Activated naive CD8-positive, alpha-beta T cell treated with anti-CD3 and anti-CD28 coated beads, Interleukin-2, amount 10 ng/mL, durations not matched to agents 7 days and 5 days (primary cell): Measurements from ENCODE around the gene SAMD4A. TPM values are rescaled to one million over a fixed set of nuclear protein-coding genes. Genes with fewer than 3 reads are reported as not detected.
A peak's percentile ranks its signal among the peaks of the same experiment; 100 is the strongest.

Source experiments
- ATAC-seq: fragments of 150-1000 bp; cut with Tn5 transposase; one replicate; pipeline ENCODE4 v1.10.0; 2021; ENCODE audit warnings: low read depth, moderate library complexity
- POLR2A ChIA-PET: fragments of 350-600 bp; sonication (Branson Sonifier 250); formaldehyde crosslinking; loops from one replicate; lab custom pipeline; 2021; ENCODE audit warnings: antibody characterized with exemption; lab: Charles Lee
- DNase-seq: peaks from one replicate; pipeline ENCODE4 v3.0.0; 2021
- H3K27ac Mint-ChIP-seq: one replicate; pipeline ENCODE4 v1.8.0; 2022; ENCODE audit warnings: mild to moderate bottlenecking, mixed read lengths
- H3K27me3 Mint-ChIP-seq: one replicate; pipeline ENCODE4 v1.8.0; 2022; ENCODE audit warnings: mild to moderate bottlenecking, moderate library complexity, mixed read lengths
- H3K36me3 Mint-ChIP-seq: one replicate; pipeline ENCODE4 v1.8.0; 2021; ENCODE audit warnings: mild to moderate bottlenecking, mixed read lengths
- H3K4me1 Mint-ChIP-seq: one replicate; pipeline ENCODE4 v1.8.0; 2021; ENCODE audit warnings: mixed read lengths
- H3K4me3 Mint-ChIP-seq: one replicate; pipeline ENCODE4 v1.8.0; 2022; ENCODE audit warnings: mild to moderate bottlenecking, moderate library complexity, mixed read lengths
- H3K9me3 Mint-ChIP-seq: one replicate; pipeline ENCODE4 v1.8.0; 2021; ENCODE audit warnings: mixed read lengths
- total RNA-seq, 2 experiments: library from RNA; stranded (reverse); gene quantifications; one replicate each; pipeline ENCODE4 v1.2.3, GENCODE V29; 2021

The SAMD4A gene
- total RNA-seq, 2 experiments from 2014 or later: 2.6 to 2.7 TPM

- ATAC-seq (no peak), DNase-seq (no peak)
- POLR2A ChIA-PET: interaction anchor here (0.6 kb wide), 1 partner anchor 60 kb away, joined by 3 read pairs; no protein-coding TSS in a partner anchor
- Mint-ChIP-seq H3K9me3 (no peaks in the 10 kb centered on the region), H3K36me3 (no peaks in the 10 kb centered on the region), H3K27me3 (peaks cover 46% of the 10 kb centered on the region), H3K4me1 (peaks cover 30% of the 10 kb centered on the region), H3K4me3 (no peak overlapping the region), H3K27ac (no peak overlapping the region)
Measured at GRCh38 chr14:54667026-54667744, 100.3 kb downstream of the SAMD4A start.

DNA sequence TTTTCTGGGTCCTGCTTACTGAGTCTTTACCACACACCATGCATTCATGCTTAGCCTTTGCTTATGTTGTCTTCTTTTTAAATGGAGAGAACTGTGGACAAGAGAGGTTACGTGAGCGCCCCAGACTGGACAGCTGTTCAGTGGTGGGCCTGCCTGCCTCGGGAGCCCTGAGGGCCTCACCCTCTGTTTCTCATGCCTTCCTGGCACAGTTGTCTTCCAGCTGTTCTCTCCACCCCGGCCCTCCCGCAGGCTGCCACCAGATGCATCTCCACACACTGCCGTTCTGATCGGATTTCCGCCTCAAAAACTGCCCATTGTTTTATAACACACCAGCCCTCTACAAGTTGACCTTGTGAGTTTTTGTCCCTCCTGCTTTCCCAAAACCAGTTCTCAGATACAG is 100.8 kb downstream of the SAMD4A start:
- H3K27ac Mint-ChIP-seq: no peak overlapping the region
- H3K36me3 Mint-ChIP-seq: no peaks in the 10 kb centered on the region
- ATAC-seq (no peak), DNase-seq (no peak)
- H3K27me3 Mint-ChIP-seq: peaks cover 50% of the 10 kb centered on the region
- H3K4me1 Mint-ChIP-seq: peaks cover 30% of the 10 kb centered on the region
- no peaks in the 10 kb centered on the region for H3K9me3 Mint-ChIP-seq
- H3K4me3 Mint-ChIP-seq: no peak overlapping the region
- POLR2A ChIA-PET: no interaction called here

DNA sequence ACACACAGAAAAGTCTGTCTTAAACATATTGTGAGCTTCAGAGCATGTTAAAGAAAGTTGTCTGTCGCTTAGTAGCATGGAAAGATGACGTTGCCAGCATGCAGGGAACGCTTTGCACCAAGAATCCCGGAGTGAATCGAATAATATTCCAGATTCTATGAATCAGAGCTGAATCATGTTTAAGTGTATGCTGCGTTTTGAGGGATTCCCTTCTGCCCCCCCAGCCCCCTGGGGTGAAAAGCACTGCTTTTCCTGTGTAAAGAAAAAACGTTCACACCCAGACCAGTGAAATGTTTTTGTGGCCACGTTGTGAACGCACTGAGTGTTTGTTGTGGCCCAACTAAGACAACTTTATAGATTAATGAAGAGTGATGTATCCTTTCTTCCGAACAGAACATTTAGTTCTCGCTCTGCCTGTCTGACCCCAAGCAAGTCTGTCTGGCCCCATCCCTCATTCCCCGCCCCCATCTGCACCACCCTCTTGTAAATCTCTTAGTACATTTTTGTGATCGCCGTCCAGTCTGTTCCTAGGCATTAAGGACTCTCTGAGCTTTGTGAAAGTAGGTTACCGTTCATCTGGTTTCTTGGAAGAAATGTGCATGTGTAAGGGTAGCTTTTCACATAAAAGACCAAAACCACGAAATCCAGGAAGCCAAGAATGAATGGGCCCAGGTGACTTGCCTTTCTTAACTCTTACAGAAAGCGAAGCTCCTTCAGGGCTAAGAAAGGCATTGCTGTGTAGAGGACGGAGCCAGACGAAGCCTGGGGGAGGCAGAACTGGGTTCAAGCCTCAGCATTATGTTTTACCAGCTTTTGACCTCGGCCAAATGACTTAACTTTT is 103.0 kb downstream of the SAMD4A start:
- peaks cover 48% of the 10 kb centered on the region for H3K27me3 Mint-ChIP-seq
- H3K9me3 Mint-ChIP-seq: no peaks in the 10 kb centered on the region
- H3K36me3 Mint-ChIP-seq: no peaks in the 10 kb centered on the region
- ATAC-seq: peak; percentile 84
- peak overlapping the region; percentile 69 for H3K27ac Mint-ChIP-seq
- H3K4me1 Mint-ChIP-seq: peaks cover 28% of the 10 kb centered on the region
- H3K4me3 Mint-ChIP-seq: peak overlapping the region; percentile 52
- DNase-seq: peak; percentile 36
- POLR2A ChIA-PET: interaction anchor here (0.8 to 1.6 kb wide), 2 partner anchors 39 to 42 kb away, joined by 3 to 6 read pairs; no protein-coding TSS in a partner anchor

DNA sequence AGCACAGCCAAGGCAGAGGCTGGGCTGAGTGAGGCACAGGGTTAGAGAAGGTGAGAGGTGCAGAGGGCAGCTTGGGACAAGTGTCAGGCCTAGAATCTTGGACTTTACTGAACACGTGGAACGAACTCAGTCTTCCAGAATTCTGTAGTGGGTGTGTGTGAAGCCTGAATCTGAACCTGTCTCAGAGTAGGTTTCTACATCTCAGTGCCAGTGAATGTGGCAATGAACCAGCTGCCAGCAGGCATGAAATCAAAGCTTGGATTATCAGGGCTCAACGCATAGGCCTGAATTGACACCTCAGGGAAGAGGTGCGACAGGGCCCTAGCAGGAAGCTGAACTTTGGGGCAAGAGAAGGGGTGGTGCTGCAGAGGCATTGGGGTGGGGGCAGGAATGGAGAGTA is 104.6 kb downstream of the SAMD4A start:
- Mint-ChIP-seq H3K4me3 (no peak overlapping the region), H3K4me1 (peaks cover 24% of the 10 kb centered on the region), H3K27ac (no peak overlapping the region), H3K36me3 (no peaks in the 10 kb centered on the region), H3K27me3 (peaks cover 45% of the 10 kb centered on the region), H3K9me3 (no peaks in the 10 kb centered on the region)
- DNase-seq: no peak
- POLR2A ChIA-PET: no interaction called here
- ATAC-seq: no peak

- Mint-ChIP-seq H3K36me3 (no peaks in the 10 kb centered on the region), H3K27me3 (peaks cover 51% of the 10 kb centered on the region), H3K9me3 (no peaks in the 10 kb centered on the region), H3K27ac (no peak overlapping the region), H3K4me3 (no peak overlapping the region), H3K4me1 (peaks cover 24% of the 10 kb centered on the region)
- ATAC-seq (no peak), DNase-seq (no peak)
- POLR2A ChIA-PET: no interaction called here
Measured at GRCh38 chr14:54672181-54672580, 105.3 kb downstream of the SAMD4A start.

- no peak overlapping the region for H3K27ac Mint-ChIP-seq
- H3K27me3 Mint-ChIP-seq: peaks cover 49% of the 10 kb centered on the region
- no peak for DNase-seq
- POLR2A ChIA-PET: no interaction called here
- no peak overlapping the region for H3K4me3 Mint-ChIP-seq
- H3K36me3 Mint-ChIP-seq: no peaks in the 10 kb centered on the region
- peaks cover 24% of the 10 kb centered on the region for H3K4me1 Mint-ChIP-seq
- no peak for ATAC-seq
- no peaks in the 10 kb centered on the region for H3K9me3 Mint-ChIP-seq
Measured at GRCh38 chr14:54672688-54673087, 105.8 kb downstream of the SAMD4A start.

DNA sequence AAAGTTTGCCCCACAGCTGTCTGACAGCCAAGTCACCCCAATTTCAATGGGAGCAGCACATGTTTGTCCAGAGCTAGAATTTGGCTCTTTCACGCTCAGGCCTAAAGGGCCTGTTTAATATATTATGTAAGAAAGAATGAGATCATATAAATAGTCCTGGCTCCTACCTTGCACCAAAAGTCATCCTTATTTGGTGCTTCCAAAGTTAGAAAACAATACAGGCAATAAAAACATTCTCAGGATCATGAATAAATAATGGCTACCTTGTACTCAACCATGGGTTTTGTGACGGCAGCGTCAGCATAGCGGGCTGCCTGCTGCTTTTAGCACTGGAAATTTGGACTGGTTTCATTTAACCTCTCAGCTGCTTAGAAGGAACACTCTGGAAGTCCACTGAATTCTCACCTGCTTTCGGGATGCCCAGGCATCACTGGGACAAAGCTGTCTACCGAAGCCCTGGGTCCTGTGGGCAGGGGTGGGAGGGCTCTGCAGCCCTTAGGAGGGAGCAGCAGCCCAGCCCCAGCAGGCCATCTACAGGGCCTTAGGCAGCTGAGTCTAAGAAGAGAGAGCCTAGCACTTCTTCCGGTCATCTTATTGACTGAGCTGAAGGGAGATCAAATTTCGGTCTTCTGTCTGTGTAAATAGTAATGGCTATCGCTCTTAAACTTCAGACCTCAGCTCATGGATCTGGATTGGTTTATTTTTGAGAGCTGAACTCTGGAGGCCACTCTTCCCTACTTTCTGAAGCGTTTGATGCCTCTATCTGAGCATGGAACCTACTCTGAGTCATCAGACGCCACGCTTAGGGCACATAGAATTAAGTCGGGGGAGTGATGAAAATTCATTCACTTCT is 106.5 kb downstream of the SAMD4A start:
- ATAC-seq (no peak), DNase-seq (no peak)
- Mint-ChIP-seq H3K27me3 (peaks cover 47% of the 10 kb centered on the region), H3K9me3 (no peaks in the 10 kb centered on the region), H3K4me3 (no peak overlapping the region), H3K27ac (no peak overlapping the region), H3K36me3 (no peaks in the 10 kb centered on the region), H3K4me1 (peaks cover 25% of the 10 kb centered on the region)
- POLR2A ChIA-PET: no interaction called here

DNA sequence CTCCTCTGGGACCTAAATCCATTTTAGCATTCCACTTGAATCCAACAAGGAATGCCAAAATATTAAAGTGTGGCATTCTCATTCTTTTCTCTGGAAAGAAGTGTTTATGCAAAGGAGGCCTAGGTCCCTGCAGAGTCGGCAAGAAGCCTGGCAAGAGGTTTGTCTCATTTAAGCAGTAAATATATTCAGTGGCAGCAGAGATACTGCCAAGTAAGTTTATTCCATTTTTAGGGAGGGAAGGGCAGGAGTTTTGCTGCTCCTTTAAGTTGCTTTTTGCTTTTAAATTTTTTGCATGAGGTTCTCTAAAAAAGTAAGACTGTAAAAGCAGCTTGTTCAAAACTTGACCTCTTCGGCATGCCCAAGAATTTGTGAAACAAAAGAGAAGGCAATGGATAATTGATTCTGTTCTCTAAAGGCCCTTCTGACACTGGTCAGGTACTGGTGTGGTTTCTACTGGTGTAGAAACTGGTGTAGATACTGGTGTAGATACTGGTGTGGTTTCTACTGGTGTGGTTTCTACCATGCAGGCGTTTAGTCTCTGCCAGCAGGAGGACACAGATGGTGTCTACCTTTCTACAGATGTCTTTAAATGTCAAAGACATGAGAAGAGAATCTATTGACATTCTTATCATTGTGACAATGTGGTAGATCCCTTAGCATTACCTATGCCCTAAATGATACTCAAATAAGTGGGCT is 107.3 kb downstream of the SAMD4A start:
- Mint-ChIP-seq H3K36me3 (no peaks in the 10 kb centered on the region), H3K4me3 (no peak overlapping the region), H3K9me3 (no peaks in the 10 kb centered on the region), H3K4me1 (peaks cover 23% of the 10 kb centered on the region), H3K27ac (no peak overlapping the region), H3K27me3 (peaks cover 46% of the 10 kb centered on the region)
- DNase-seq: no peak
- POLR2A ChIA-PET: no interaction called here
- ATAC-seq: no peak

- Mint-ChIP-seq H3K4me3 (no peak overlapping the region), H3K9me3 (no peaks in the 10 kb centered on the region), H3K27ac (no peak overlapping the region), H3K27me3 (peaks cover 56% of the 10 kb centered on the region), H3K36me3 (no peaks in the 10 kb centered on the region), H3K4me1 (peaks cover 13% of the 10 kb centered on the region)
- POLR2A ChIA-PET: no interaction called here
- DNase-seq: no peak
- no peak for ATAC-seq
Measured at GRCh38 chr14:54675236-54676128, 108.6 kb downstream of the SAMD4A start.

GRCh38 chr14:54676812-54677708 is 110.1 kb downstream of the SAMD4A start:
- DNase-seq (no peak), ATAC-seq (no peak)
- peaks cover 4% of the 10 kb centered on the region for H3K4me1 Mint-ChIP-seq
- H3K9me3 Mint-ChIP-seq: no peaks in the 10 kb centered on the region
- no peak overlapping the region for H3K27ac Mint-ChIP-seq
- POLR2A ChIA-PET: no interaction called here
- H3K27me3 Mint-ChIP-seq: peaks cover 49% of the 10 kb centered on the region
- no peak overlapping the region for H3K4me3 Mint-ChIP-seq
- no peaks in the 10 kb centered on the region for H3K36me3 Mint-ChIP-seq

GRCh38 chr14:54680651-54681050 is 113.7 kb downstream of the SAMD4A start:
- H3K4me1 Mint-ChIP-seq: peaks cover 11% of the 10 kb centered on the region
- ATAC-seq (no peak), DNase-seq (no peak)
- no peaks in the 10 kb centered on the region for H3K36me3 Mint-ChIP-seq
- peaks cover 48% of the 10 kb centered on the region for H3K27me3 Mint-ChIP-seq
- POLR2A ChIA-PET: no interaction called here
- no peak overlapping the region for H3K4me3 Mint-ChIP-seq
- H3K9me3 Mint-ChIP-seq: peaks cover 2% of the 10 kb centered on the region
- H3K27ac Mint-ChIP-seq: no peak overlapping the region
